CD4-positive, CD25-positive, alpha-beta regulatory T cell (primary cell): ENCODE measurements around the gene TSEN34. TPM values are rescaled to one million over a fixed set of nuclear protein-coding genes. Genes with fewer than 3 reads are reported as not detected.
A peak's percentile ranks its signal among the peaks of the same experiment; 100 is the strongest.

ENCODE experiments used
- ATAC-seq, 2 donors: fragments of 150-1000 bp; cut with Tn5 transposase; one replicate each; pipeline ENCODE4 v1.10.0; 2021; ENCODE audit warnings: low read depth in 2 of 2, moderate number of reproducible peaks in 2 of 2, moderate library complexity in 1 of 2
- DNase-seq, 3 donors: peaks; one replicate each; pipeline versions ENCODE4 v3.0.0 to v3.0.0-alpha.2; 2012 to 2022; ENCODE audit warnings: mixed read lengths in 1 of 3
- H3K27ac ChIP-seq: one replicate; pipeline ENCODE4 v1.7.0; 2013; ENCODE audit warnings: mild to moderate bottlenecking, low read length; ENCODE audit not compliant: insufficient read depth, poor library complexity, severe bottlenecking
- H3K27me3 ChIP-seq: one replicate; pipeline ENCODE4 v1.7.0; 2013; ENCODE audit warnings: low read length; ENCODE audit not compliant: control insufficient read depth, insufficient read depth
- H3K36me3 ChIP-seq: one replicate; pipeline ENCODE4 v1.7.0; 2013; ENCODE audit warnings: mild to moderate bottlenecking, low read length, moderate library complexity; ENCODE audit not compliant: control insufficient read depth, insufficient read depth
- H3K4me1 ChIP-seq: 2 replicates; pipeline ENCODE4 v1.7.0; 2013; ENCODE audit warnings: mild to moderate bottlenecking, low read length; ENCODE audit not compliant: insufficient read depth, control insufficient read depth, poor library complexity, severe bottlenecking
- H3K4me3 ChIP-seq: one replicate; pipeline ENCODE4 v1.7.0; 2013; ENCODE audit warnings: low read depth, mild to moderate bottlenecking, low read length, moderate library complexity
- H3K9me3 ChIP-seq, 2 experiments: 1 replicate in 1 of 2; 2 replicates in 1 of 2; pipeline ENCODE4 v1.7.0; 2013; ENCODE audit warnings: low read length in 2 of 2, mild to moderate bottlenecking in 1 of 2, moderate library complexity in 1 of 2; ENCODE audit not compliant: control insufficient read depth in 2 of 2
- H3K27ac Mint-ChIP-seq, 3 donors: one replicate each; pipeline ENCODE4 v1.8.0; 2020 to 2022; ENCODE audit warnings: mild to moderate bottlenecking in 3 of 3, mixed read lengths in 3 of 3, moderate library complexity in 2 of 3
- H3K27me3 Mint-ChIP-seq: one replicate; pipeline ENCODE4 v1.8.0; 2022; ENCODE audit warnings: mild to moderate bottlenecking, mixed read lengths
- H3K36me3 Mint-ChIP-seq: one replicate; pipeline ENCODE4 v1.8.0; 2020; ENCODE audit warnings: mixed read lengths
- H3K4me1 Mint-ChIP-seq, 4 donors: one replicate each; pipeline ENCODE4 v1.8.0; 2020 to 2022; ENCODE audit warnings: mixed read lengths in 4 of 4, mild to moderate bottlenecking in 1 of 4
- H3K4me3 Mint-ChIP-seq, 4 donors: one replicate each; pipeline ENCODE4 v1.8.0; 2020 to 2022; ENCODE audit warnings: mild to moderate bottlenecking in 4 of 4, mixed read lengths in 4 of 4, moderate library complexity in 3 of 4
- H3K9me3 Mint-ChIP-seq, 7 donors: one replicate each; pipeline ENCODE4 v1.8.0; 2020 to 2022; ENCODE audit warnings: mixed read lengths in 7 of 7, mild to moderate bottlenecking in 3 of 7, moderate library complexity in 2 of 7
- polyA plus RNA-seq, 4 donors: library from polyadenylated mRNA; unstranded; fragments of 300-500 nt; fragmentation: Illumina TruSeq; gene quantifications; one replicate each; pipeline ENCODE4 v1.2.3, GENCODE V29; 2021
- total RNA-seq: library from RNA; stranded (reverse); gene quantifications from one replicate; pipeline ENCODE4 v1.2.3, GENCODE V29; 2022

Gene TSEN34
- 10.1 TPM for total RNA-seq
- polyA plus RNA-seq: 10 to 100 TPM; 36.6 to 55.5 (median 49.7) TPM

GRCh38 chr19:54191011-54191810 lies at the start of gene TSEN34:
Gene TSEN34, plus strand, starts transcription at chr19:54191308. Its CDS starts 57 bp downstream, at chr19:54191365.
- Histone ChIP-seq H3K27me3 (no peaks in the 10 kb centered on the region), H3K36me3 (peaks cover 7% of the 10 kb centered on the region), H3K9me3 (no peaks in the 10 kb centered on the region), H3K4me1 (peaks cover 26% of the 10 kb centered on the region), H3K27ac (peak within 1 kb of the TSS; percentile 100), H3K4me3 (peak within 1 kb of the TSS; percentile 69)
- Mint-ChIP-seq H3K27me3 (no peaks in the 10 kb centered on the region), H3K9me3 (no peaks in the 10 kb centered on the region), H3K4me1 (peaks cover 0 to 55% (median 26%) of the 10 kb centered on the region in 4 donors), H3K36me3 (peaks cover 9% of the 10 kb centered on the region), H3K27ac (peak within 1 kb of the TSS; percentile 99 to 100 (median 99)), H3K4me3 (peak within 1 kb of the TSS; percentile 95 to 97 (median 96))
- DNase-seq (peak in 2 of 3 donors; percentile 83 to 91), ATAC-seq (peak; percentile 18 to 19)

GRCh38 chr19:54141356-54141755 lies 49.8 kb upstream of the TSEN34 start:
- H3K27me3 Mint-ChIP-seq: no peaks in the 10 kb centered on the region
- peaks cover 38% of the 10 kb centered on the region for H3K4me1 ChIP-seq
- peak overlapping the region in 1 of 4 donors; percentile 89 for H3K4me3 Mint-ChIP-seq
- H3K36me3 ChIP-seq: peaks cover 54% of the 10 kb centered on the region
- H3K36me3 Mint-ChIP-seq: peaks cover 23% of the 10 kb centered on the region
- no peak for DNase-seq
- no peak for ATAC-seq
- H3K27ac ChIP-seq: peak overlapping the region; percentile 28
- no peak overlapping the region for H3K4me3 ChIP-seq
- peak overlapping the region in 1 of 3 donors; percentile 55 for H3K27ac Mint-ChIP-seq
- H3K4me1 Mint-ChIP-seq: peaks cover 0 to 47% (median 25%) of the 10 kb centered on the region in 4 donors
- H3K9me3 ChIP-seq: no peaks in the 10 kb centered on the region
- H3K27me3 ChIP-seq: no peaks in the 10 kb centered on the region
- H3K9me3 Mint-ChIP-seq: no peaks in the 10 kb centered on the region

- peaks cover 0 to 42% (median 21%) of the 10 kb centered on the region in 4 donors for H3K4me1 Mint-ChIP-seq
- H3K27me3 Mint-ChIP-seq: no peaks in the 10 kb centered on the region
- H3K27me3 ChIP-seq: no peaks in the 10 kb centered on the region
- no peak for ATAC-seq
- no peaks in the 10 kb centered on the region for H3K9me3 ChIP-seq
- peaks cover 63% of the 10 kb centered on the region for H3K36me3 ChIP-seq
- H3K4me1 ChIP-seq: peaks cover 33% of the 10 kb centered on the region
- H3K4me3 Mint-ChIP-seq: peak overlapping the region in 2 of 4 donors; percentile 36 to 89
- H3K4me3 ChIP-seq: no peak overlapping the region
- no peak for DNase-seq
- no peaks in the 10 kb centered on the region for H3K9me3 Mint-ChIP-seq
- no peak overlapping the region for H3K27ac ChIP-seq
- peak overlapping the region in 1 of 3 donors; percentile 13 for H3K27ac Mint-ChIP-seq
- H3K36me3 Mint-ChIP-seq: peaks cover 30% of the 10 kb centered on the region
These were observed 48.8 kb upstream of the TSEN34 start for GRCh38 chr19:54142166-54142780.

GRCh38 chr19:54145541-54146158 lies 45.5 kb upstream of the TSEN34 start:
- no peak overlapping the region for H3K27ac Mint-ChIP-seq
- H3K27ac ChIP-seq: no peak overlapping the region

GRCh38 chr19:54147676-54148075 lies 43.4 kb upstream of the TSEN34 start:
- Histone ChIP-seq H3K27me3 (no peaks in the 10 kb centered on the region), H3K27ac (no peak overlapping the region), H3K4me3 (no peak overlapping the region), H3K4me1 (no peaks in the 10 kb centered on the region), H3K9me3 (no peaks in the 10 kb centered on the region), H3K36me3 (peaks cover 90% of the 10 kb centered on the region)
- Mint-ChIP-seq H3K27me3 (no peaks in the 10 kb centered on the region), H3K27ac (peak overlapping the region in 2 of 3 donors; percentile 15 to 82), H3K36me3 (peaks cover 42% of the 10 kb centered on the region), H3K4me1 (peaks cover 0 to 8% (median 4%) of the 10 kb centered on the region in 4 donors), H3K9me3 (no peaks in the 10 kb centered on the region), H3K4me3 (no peak overlapping the region)
- DNase-seq: no peak
- ATAC-seq: no peak

More at GRCh38 chr19:54145541-54146158, 45.5 kb upstream of the TSEN34 start:
- Mint-ChIP-seq H3K4me1 (peaks cover 0 to 19% (median 13%) of the 10 kb centered on the region in 4 donors), H3K4me3 (no peak overlapping the region), H3K27me3 (no peaks in the 10 kb centered on the region), H3K9me3 (no peaks in the 10 kb centered on the region), H3K36me3 (peaks cover 40% of the 10 kb centered on the region)
- H3K9me3 ChIP-seq: no peaks in the 10 kb centered on the region
- H3K4me3 ChIP-seq: no peak overlapping the region
- peaks cover 89% of the 10 kb centered on the region for H3K36me3 ChIP-seq
- H3K4me1 ChIP-seq: peaks cover 7% of the 10 kb centered on the region
- no peaks in the 10 kb centered on the region for H3K27me3 ChIP-seq
- no peak for ATAC-seq
- DNase-seq: no peak

GRCh38 chr19:54148158-54148557 lies 43.0 kb upstream of the TSEN34 start:
- no peaks in the 10 kb centered on the region for H3K27me3 Mint-ChIP-seq
- no peaks in the 10 kb centered on the region for H3K9me3 Mint-ChIP-seq
- peaks cover 0 to 8% (median 4%) of the 10 kb centered on the region in 4 donors for H3K4me1 Mint-ChIP-seq
- H3K36me3 ChIP-seq: peaks cover 91% of the 10 kb centered on the region
- H3K27me3 ChIP-seq: no peaks in the 10 kb centered on the region
- no peaks in the 10 kb centered on the region for H3K4me1 ChIP-seq
- H3K4me3 ChIP-seq: no peak overlapping the region
- H3K36me3 Mint-ChIP-seq: peaks cover 40% of the 10 kb centered on the region
- ATAC-seq (no peak), DNase-seq (no peak)
- no peak overlapping the region for H3K4me3 Mint-ChIP-seq
- no peaks in the 10 kb centered on the region for H3K9me3 ChIP-seq
- H3K27ac Mint-ChIP-seq: peak overlapping the region in 1 of 3 donors; percentile 82
- H3K27ac ChIP-seq: no peak overlapping the region

GRCh38 chr19:54149021-54149812 lies 41.9 kb upstream of the TSEN34 start:
- peaks cover 35% of the 10 kb centered on the region for H3K36me3 Mint-ChIP-seq

More at GRCh38 chr19:54149021-54149812, 41.9 kb upstream of the TSEN34 start:
- DNase-seq: no peak
- Mint-ChIP-seq H3K9me3 (peaks cover 0 to 2% (median 0%) of the 10 kb centered on the region in 7 donors), H3K4me3 (no peak overlapping the region), H3K4me1 (peaks cover 0 to 14% (median 7%) of the 10 kb centered on the region in 4 donors), H3K27me3 (no peaks in the 10 kb centered on the region), H3K27ac (peak overlapping the region in 1 of 3 donors; percentile 31)
- Histone ChIP-seq H3K27ac (no peak overlapping the region), H3K36me3 (peaks cover 91% of the 10 kb centered on the region), H3K4me3 (no peak overlapping the region), H3K9me3 (no peaks in the 10 kb centered on the region), H3K4me1 (peaks cover 4% of the 10 kb centered on the region), H3K27me3 (no peaks in the 10 kb centered on the region)
- ATAC-seq: no peak
